DND-41 (cell line): ENCODE data around the gene SLF2.

ENCODE experiments used
- ATAC-seq: fragments of 200-7000 bp; cut with Tn5 transposase; 3 replicates; pipeline ENCODE4 v1.9.1; 2021; ENCODE audit warnings: low read depth; ENCODE audit not compliant: insufficient read depth
- DNase-seq: peaks from one replicate; pipeline ENCODE4 v3.0.0-alpha.2; 2020
- H2AFZ ChIP-seq: 2 replicates; pipeline ENCODE4 v1.6.0; 2012; ENCODE audit warnings: low read depth, low read length
- H3K27ac ChIP-seq: 2 replicates; pipeline ENCODE4 v1.5.1; 2012; ENCODE audit warnings: low read length, inconsistent platforms
- H3K27me3 ChIP-seq: fragments of 200-600 bp; sonication (generic); 2 replicates; pipeline ENCODE4 v1.6.0; 2012; ENCODE audit warnings: low read length, mild to moderate bottlenecking, inconsistent platforms; ENCODE audit not compliant: insufficient read depth, poor library complexity
- H3K36me3 ChIP-seq: 2 replicates; pipeline ENCODE4 v1.5.1; 2012; ENCODE audit warnings: low read length, inconsistent platforms; ENCODE audit not compliant: insufficient read depth
- H3K4me1 ChIP-seq: 2 replicates; pipeline ENCODE4 v1.5.1; 2012; ENCODE audit warnings: mild to moderate bottlenecking, low read length; ENCODE audit not compliant: insufficient read depth
- H3K4me2 ChIP-seq: 2 replicates; pipeline ENCODE4 v1.6.0; 2012; ENCODE audit warnings: mild to moderate bottlenecking, moderate library complexity, low read length, inconsistent platforms; ENCODE audit not compliant: insufficient read depth
- H3K4me3 ChIP-seq, 2 experiments: fragments of 200-600 bp in 1 of 2; shearing (Covaris generic) in 1 of 2; 2 replicates each; pipeline ENCODE4 v1.5.1; 2012 to 2016; ENCODE audit warnings: inconsistent platforms in 2 of 2, low read length in 2 of 2, mild to moderate bottlenecking in 2 of 2, low read depth in 1 of 2, moderate library complexity in 1 of 2
- H3K79me2 ChIP-seq: 2 replicates; pipeline ENCODE4 v1.6.0; 2012; ENCODE audit warnings: low read length, inconsistent platforms; ENCODE audit not compliant: insufficient read depth
- H3K9ac ChIP-seq: 2 replicates; pipeline ENCODE4 v1.6.0; 2012; ENCODE audit warnings: low read depth, mild to moderate bottlenecking, inconsistent platforms, low read length, moderate library complexity
- H3K9me3 ChIP-seq: 2 replicates; pipeline ENCODE4 v1.5.1; 2012; ENCODE audit warnings: low read length, moderate library complexity, mild to moderate bottlenecking, inconsistent platforms; ENCODE audit not compliant: insufficient read depth, severe bottlenecking
- H4K20me1 ChIP-seq: 2 replicates; pipeline ENCODE4 v1.6.0; 2012; ENCODE audit warnings: low read length; ENCODE audit not compliant: insufficient read depth
- EZH2 ChIP-seq: IDR thresholded peaks from 3 replicates; pipeline ENCODE4 v1.6.1; 2012; ENCODE audit warnings: borderline replicate concordance, low read depth, mild to moderate bottlenecking, moderate library complexity, low read length, inconsistent platforms; ENCODE audit not compliant: severe bottlenecking
- TF ChIP-seq, protein P1 (sequence below): IDR thresholded peaks from 2 replicates; pipeline ENCODE4 v1.5.1; 2012; ENCODE audit warnings: borderline replicate concordance, low read length, moderate library complexity, mild to moderate bottlenecking; ENCODE audit not compliant: poor library complexity, severe bottlenecking; ENCODE audit errors: extremely low read depth

Gene SLF2

DNA sequence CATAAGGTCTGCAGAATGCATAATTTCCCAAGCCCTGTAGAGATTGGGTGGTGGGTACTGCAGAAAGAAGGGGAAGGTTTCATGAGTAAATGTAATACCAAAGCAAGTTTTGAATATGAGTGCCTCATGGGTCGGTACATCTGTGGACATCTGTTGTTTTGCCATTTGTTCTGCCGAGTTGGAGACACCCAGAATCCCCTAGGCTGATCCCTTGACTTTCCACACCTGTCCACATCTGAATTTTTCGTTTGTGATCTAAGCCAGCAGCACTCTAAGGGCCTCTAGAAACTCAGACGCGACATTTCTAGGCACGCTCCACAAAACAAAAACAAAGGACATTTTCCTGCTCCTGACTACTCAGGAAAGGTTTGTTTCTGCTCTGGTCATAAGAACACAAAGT, 11.7 kb upstream of the SLF2 start:
- H3K79me2 ChIP-seq, result no peaks in the 10 kb centered on the region
- DNase-seq (no peak), ATAC-seq (no peak)
- H3K9ac ChIP-seq, result no peak overlapping the region
- TF ChIP-seq EZH2, result no peak
- TF ChIP-seq, protein P1, sequence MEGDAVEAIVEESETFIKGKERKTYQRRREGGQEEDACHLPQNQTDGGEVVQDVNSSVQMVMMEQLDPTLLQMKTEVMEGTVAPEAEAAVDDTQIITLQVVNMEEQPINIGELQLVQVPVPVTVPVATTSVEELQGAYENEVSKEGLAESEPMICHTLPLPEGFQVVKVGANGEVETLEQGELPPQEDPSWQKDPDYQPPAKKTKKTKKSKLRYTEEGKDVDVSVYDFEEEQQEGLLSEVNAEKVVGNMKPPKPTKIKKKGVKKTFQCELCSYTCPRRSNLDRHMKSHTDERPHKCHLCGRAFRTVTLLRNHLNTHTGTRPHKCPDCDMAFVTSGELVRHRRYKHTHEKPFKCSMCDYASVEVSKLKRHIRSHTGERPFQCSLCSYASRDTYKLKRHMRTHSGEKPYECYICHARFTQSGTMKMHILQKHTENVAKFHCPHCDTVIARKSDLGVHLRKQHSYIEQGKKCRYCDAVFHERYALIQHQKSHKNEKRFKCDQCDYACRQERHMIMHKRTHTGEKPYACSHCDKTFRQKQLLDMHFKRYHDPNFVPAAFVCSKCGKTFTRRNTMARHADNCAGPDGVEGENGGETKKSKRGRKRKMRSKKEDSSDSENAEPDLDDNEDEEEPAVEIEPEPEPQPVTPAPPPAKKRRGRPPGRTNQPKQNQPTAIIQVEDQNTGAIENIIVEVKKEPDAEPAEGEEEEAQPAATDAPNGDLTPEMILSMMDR, result no peak
- H3K4me3 ChIP-seq, result no peak overlapping the region
- H3K27ac ChIP-seq, result no peak overlapping the region
- no peak overlapping the region for H2AFZ ChIP-seq
- no peak overlapping the region for H3K4me2 ChIP-seq
- H3K9me3 ChIP-seq, result no peaks in the 10 kb centered on the region
- H3K4me1 ChIP-seq, result no peaks in the 10 kb centered on the region
- no peaks in the 10 kb centered on the region for H4K20me1 ChIP-seq
- H3K27me3 ChIP-seq, result peaks cover 15% of the 10 kb centered on the region
- H3K36me3 ChIP-seq, result no peaks in the 10 kb centered on the region

DNA sequence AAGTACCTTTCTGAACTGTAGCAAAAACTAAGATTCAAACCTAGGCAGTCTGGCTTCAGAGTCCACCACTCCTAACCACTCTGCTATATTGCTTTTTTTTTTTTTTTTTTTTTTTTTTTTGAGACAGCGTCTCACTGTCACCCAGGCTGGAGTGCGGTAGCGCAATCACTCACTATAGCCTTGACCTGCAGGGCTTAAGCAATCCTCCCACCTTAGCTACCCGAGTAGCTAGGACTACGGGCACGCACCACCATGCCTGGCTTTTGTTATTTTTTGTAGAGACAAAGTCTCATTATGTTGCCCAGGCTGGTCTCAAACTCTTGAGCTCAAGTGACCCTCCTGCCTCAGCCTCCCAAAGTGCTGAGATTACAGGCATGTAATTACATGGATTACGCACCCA, 10.1 kb upstream of the SLF2 start:
- no peaks in the 10 kb centered on the region for H3K36me3 ChIP-seq
- H3K4me2 ChIP-seq, result no peak overlapping the region
- no peaks in the 10 kb centered on the region for H4K20me1 ChIP-seq
- no peak overlapping the region for H3K4me3 ChIP-seq
- H3K9me3 ChIP-seq, result no peaks in the 10 kb centered on the region
- peaks cover 15% of the 10 kb centered on the region for H3K27me3 ChIP-seq
- TF ChIP-seq, protein P1, result no peak
- no peak for TF ChIP-seq EZH2
- H2AFZ ChIP-seq, result no peak overlapping the region
- no peaks in the 10 kb centered on the region for H3K4me1 ChIP-seq
- ATAC-seq (no peak), DNase-seq (no peak)
- H3K9ac ChIP-seq, result no peak overlapping the region
- no peak overlapping the region for H3K27ac ChIP-seq
- H3K79me2 ChIP-seq, result no peaks in the 10 kb centered on the region

DNA sequence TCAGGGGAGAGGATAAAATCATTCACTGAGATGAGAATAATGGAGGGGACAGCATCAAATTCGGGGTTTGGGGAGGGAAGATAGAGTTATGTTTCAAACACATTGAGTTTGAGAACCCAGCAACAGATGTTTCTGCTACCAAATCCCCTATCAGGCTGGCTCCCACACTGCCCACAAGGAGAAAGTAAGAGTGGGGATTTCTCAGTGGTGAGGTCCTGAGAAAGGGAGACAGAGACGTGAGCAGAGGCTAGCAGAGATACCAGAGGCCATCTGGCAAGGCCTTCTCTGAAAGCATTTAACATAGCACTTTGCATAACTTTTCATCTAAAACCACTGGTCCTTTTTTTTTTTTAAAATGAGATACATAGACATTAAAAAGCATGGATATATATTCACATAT, 7.8 kb upstream of the SLF2 start:
- Histone ChIP-seq H3K9ac (no peak overlapping the region), H3K79me2 (no peaks in the 10 kb centered on the region), H3K4me1 (peaks cover 8% of the 10 kb centered on the region), H3K9me3 (no peaks in the 10 kb centered on the region), H3K27ac (no peak overlapping the region), H3K4me3 (no peak overlapping the region), H2AFZ (no peak overlapping the region), H3K36me3 (no peaks in the 10 kb centered on the region), H4K20me1 (no peaks in the 10 kb centered on the region), H3K4me2 (no peak overlapping the region), H3K27me3 (peaks cover 10% of the 10 kb centered on the region)
- TF ChIP-seq EZH2, result no peak
- TF ChIP-seq, protein P1, result no peak
- no peak for ATAC-seq
- no peak for DNase-seq

DNA sequence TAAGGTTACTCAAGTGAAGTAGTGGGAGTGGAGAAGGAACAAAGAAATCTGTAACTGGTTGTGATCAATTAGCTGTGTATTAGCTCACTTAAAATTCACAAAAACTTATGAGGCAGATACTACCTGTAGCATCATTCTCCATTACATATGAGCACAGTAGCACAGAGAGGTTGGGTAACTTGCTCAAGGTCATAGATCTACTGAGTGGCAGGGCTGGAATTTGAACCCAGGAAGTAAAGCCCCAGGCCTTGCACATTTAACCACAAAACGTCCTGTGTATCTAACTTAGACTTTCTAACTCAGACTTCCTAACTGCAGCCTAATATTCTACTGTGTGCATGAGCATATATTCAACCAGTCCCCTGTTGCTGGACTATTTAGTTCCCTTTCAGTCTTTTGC, 5.6 kb upstream of the SLF2 start:
- Histone ChIP-seq H2AFZ (no peak overlapping the region), H4K20me1 (no peaks in the 10 kb centered on the region), H3K79me2 (no peaks in the 10 kb centered on the region), H3K27me3 (peaks cover 3% of the 10 kb centered on the region), H3K4me1 (peaks cover 30% of the 10 kb centered on the region), H3K4me2 (no peak overlapping the region), H3K9me3 (no peaks in the 10 kb centered on the region), H3K9ac (no peak overlapping the region), H3K4me3 (no peak overlapping the region), H3K27ac (no peak overlapping the region), H3K36me3 (no peaks in the 10 kb centered on the region)
- ATAC-seq (0 out of 3 replicates have a peak, but pooled peaks have one; percentile 21), DNase-seq (no peak)
- TF ChIP-seq, protein P1, result no peak
- TF ChIP-seq EZH2, result no peak
